Right ventricle myocardium inferior (tissue), 1 donor: ENCODE results near the gene CCDC187. TPM values are rescaled to one million over a fixed set of nuclear protein-coding genes. Genes with fewer than 3 reads are reported as not detected.

Source experiments
- ATAC-seq: fragments of 200-7000 bp; cut with Tn5 transposase; one replicate; pipeline ENCODE4 v1.9.1; 2020; ENCODE audit warnings: mild to moderate bottlenecking, moderate library complexity
- DNase-seq: peaks from one replicate; pipeline ENCODE4 v3.0.0; 2021; ENCODE audit errors: missing footprints
- intact Hi-C: fragments of 100-400 bp; cut with DNase I; formaldehyde crosslinking; loops from one replicate; pipeline ENCODE4 v1.11.0; 2022
- total RNA-seq: library from RNA; stranded (reverse); fragmentation: NEBNext Ultra II Directional; extraction: Animal tissue kit (Norgen Biotek cat#: 25700); gene quantifications from one replicate; pipeline ENCODE4 v1.2.1, GENCODE V29; 2021
- donor health status: DM: no; HTN: yes; CAD: no; lungs with severe emphysema.

CCDC187 gene
- total RNA-seq, 1 donor from 2014 or later: not detected

- DNase-seq (peak; percentile 51), ATAC-seq (no peak)
- intact Hi-C loops: no loop called here
Observed at GRCh38 chr9:136253246-136254130, 50.4 kb downstream of the CCDC187 start.

- no peak for DNase-seq
- intact Hi-C loops: no loop called here
- no peak for ATAC-seq
Observed at GRCh38 chr9:136252846-136253245, 51.0 kb downstream of the CCDC187 start.

GRCh38 chr9:136252281-136252680, 51.6 kb downstream of the CCDC187 start:
- ATAC-seq (no peak), DNase-seq (peak; percentile 21)
- intact Hi-C loops: no loop called here

GRCh38 chr9:136251264-136252115, 52.4 kb downstream of the CCDC187 start:
- DNase-seq: peak; percentile 58
- no peak for ATAC-seq
- intact Hi-C loops: no loop called here

- ATAC-seq (no peak), DNase-seq (peak; percentile 37)
- intact Hi-C loops: no loop called here
Observed at GRCh38 chr9:136250676-136251075, 53.2 kb downstream of the CCDC187 start.

- peak; percentile 71 for DNase-seq
- intact Hi-C loops: loop anchor here (10.0 kb wide), 1 partner anchor 285 kb away; the partner anchor contains the start of gene UBAC1
- no peak for ATAC-seq
Observed at GRCh38 chr9:136249877-136250559, 53.9 kb downstream of the CCDC187 start.

- intact Hi-C loops: loop anchor here (10.0 kb wide), 1 partner anchor 284 kb away; the partner anchor contains the start of gene UBAC1
- no peak for ATAC-seq
- peak; percentile 54 for DNase-seq
Observed at GRCh38 chr9:136248951-136249876, 54.7 kb downstream of the CCDC187 start.

- intact Hi-C loops: loop anchor here (10.0 kb wide), 1 partner anchor 283 kb away; the partner anchor contains the start of gene UBAC1
- DNase-seq (peak; percentile 53), ATAC-seq (no peak)
Observed at GRCh38 chr9:136247947-136248637, 55.8 kb downstream of the CCDC187 start.

GRCh38 chr9:136247551-136247916, 56.4 kb downstream of the CCDC187 start:
- ATAC-seq (no peak), DNase-seq (no peak)
- intact Hi-C loops: loop anchor here (10.0 kb wide), 1 partner anchor 283 kb away; the partner anchor contains the start of gene UBAC1

GRCh38 chr9:136246849-136247550, 56.9 kb downstream of the CCDC187 start:
- ATAC-seq (no peak), DNase-seq (peak; percentile 40)
- intact Hi-C loops: loop anchor here (10.0 kb wide), 1 partner anchor 282 kb away; the partner anchor contains the start of gene UBAC1

GRCh38 chr9:136245219-136246150, 58.4 kb downstream of the CCDC187 start, which contains the start of gene QSOX2:
TSS of gene QSOX2 (minus strand) at chr9:136245812. CDS start at chr9:136245803, 9 bp downstream.
- DNase-seq (peak; percentile 92), ATAC-seq (peak; percentile 82)
- intact Hi-C loops: loop anchor here (10.0 kb wide), 1 partner anchor 281 kb away; the partner anchor contains the start of gene UBAC1

GRCh38 chr9:136244969-136245218, 59.0 kb downstream of the CCDC187 start:
- intact Hi-C loops: loop anchor here (5.0 to 10.0 kb wide), 2 partner anchors 157 to 280 kb away; partner anchors contain the start of genes SNAPC4 and UBAC1
- DNase-seq: no peak
- ATAC-seq: no peak

GRCh38 chr9:136244122-136244968, 59.5 kb downstream of the CCDC187 start:
- intact Hi-C loops: loop anchor here (5.0 to 10.0 kb wide), 2 partner anchors 158 to 280 kb away; partner anchors contain the start of genes SNAPC4 and UBAC1

GRCh38 chr9:136243631-136244030, 60.3 kb downstream of the CCDC187 start:
- ATAC-seq: no peak
- no peak for DNase-seq
- intact Hi-C loops: loop anchor here (5.0 to 10.0 kb wide), 2 partner anchors 159 to 279 kb away; partner anchors contain the start of genes SNAPC4 and UBAC1

More at GRCh38 chr9:136244122-136244968, 59.5 kb downstream of the CCDC187 start:
- ATAC-seq: no peak
- DNase-seq: no peak
